Measurements from ENCODE around the gene APRT.

Gene APRT

GRCh38 chr16:88770461-88771293 is 41.1 kb downstream of the APRT start:
- no peak for DNase-seq

GRCh38 chr16:88769617-88770460 is 41.9 kb downstream of the APRT start:
- no peak for DNase-seq

GRCh38 chr16:88768071-88768783 is 43.5 kb downstream of the APRT start:
- DNase-seq = no peak

- DNase-seq = no peak
These were observed 44.1 kb downstream of the APRT start for GRCh38 chr16:88767546-88768070.

GRCh38 chr16:88766975-88767374 is 44.8 kb downstream of the APRT start:
- no peak for DNase-seq

GRCh38 chr16:88764913-88765349 is 46.8 kb downstream of the APRT start:
- DNase-seq = no peak

- DNase-seq = no peak
These were observed 47.6 kb downstream of the APRT start for GRCh38 chr16:88764080-88764479.

- DNase-seq = no peak
These were observed 48.1 kb downstream of the APRT start for GRCh38 chr16:88763502-88764053.

GRCh38 chr16:88762941-88763340 is 48.8 kb downstream of the APRT start:
- no peak for DNase-seq

- no peak for DNase-seq
These were observed 49.4 kb downstream of the APRT start for GRCh38 chr16:88762258-88762870.

- DNase-seq = no peak
These were observed 49.9 kb downstream of the APRT start for GRCh38 chr16:88761830-88762229.

- no peak for DNase-seq
These were observed 50.6 kb downstream of the APRT start for GRCh38 chr16:88761143-88761534.

GRCh38 chr16:88760424-88761142 is 51.1 kb downstream of the APRT start:
- no peak for DNase-seq

GRCh38 chr16:88759976-88760350 is 51.8 kb downstream of the APRT start:
- no peak for DNase-seq

Measured in activated CD4-positive, alpha-beta T cell treated with anti-CD3 and anti-CD28 coated beads, Interleukin-2, amount 50 U/mL, for 1 hour (primary cell).